Ishikawa (cell line): Measurements from ENCODE around the gene SUGT1.
"Not testable (repeated sequence)": the region's sequence is repeated elsewhere in the genome, so short reads cannot be mapped to it uniquely, and the experiment has no call there.

ENCODE experiments used
- EP300 ChIP-seq: IDR thresholded peaks from 2 replicates; pipeline ENCODE4 v1.6.1; 2012; ENCODE audit warnings: borderline replicate concordance
- FOXM1 ChIP-seq: IDR thresholded peaks from 2 replicates; pipeline ENCODE4 v1.6.1; 2012; ENCODE audit warnings: low read depth, borderline replicate concordance
- NFIC ChIP-seq: IDR thresholded peaks from 2 replicates; pipeline ENCODE4 v1.6.1; 2012
- RAD21 ChIP-seq: IDR thresholded peaks from 2 replicates; pipeline ENCODE4 v1.6.1; 2012; ENCODE audit warnings: low read depth
- REST ChIP-seq: IDR thresholded peaks from 2 replicates; pipeline ENCODE4 v1.6.1; 2012; ENCODE audit warnings: low read depth, mild to moderate bottlenecking
- TEAD4 ChIP-seq: IDR thresholded peaks from 2 replicates; pipeline ENCODE4 v1.6.1; 2012
- USF1 ChIP-seq: IDR thresholded peaks from 2 replicates; pipeline ENCODE4 v1.6.1; 2012
- YY1 ChIP-seq: IDR thresholded peaks from 2 replicates; pipeline ENCODE4 v1.6.1; 2012; ENCODE audit warnings: low read depth
- ZBTB7A ChIP-seq: IDR thresholded peaks from 2 replicates; pipeline ENCODE4 v1.6.1; 2012; ENCODE audit warnings: low read depth

- not testable (repeated sequence) for TF ChIP-seq REST, USF1, FOXM1, TEAD4, YY1, EP300, NFIC, ZBTB7A
- TF ChIP-seq RAD21, result peak; percentile 57
These were observed 43.5 kb upstream of the SUGT1 start for GRCh38 chr13:52609013-52609606.
